ENCODE measurements around the gene QPCTL. TPM values are rescaled to one million over a fixed set of nuclear protein-coding genes. Genes with fewer than 3 reads are reported as not detected.
A peak's percentile ranks its signal among the peaks of the same experiment; 100 is the strongest.
"Not testable (repeated sequence)": the region's sequence is repeated elsewhere in the genome, so short reads cannot be mapped to it uniquely, and the experiment has no call there.

The QPCTL gene
- total RNA-seq, 1 donor from 2014 or later = 10.9 TPM

- ATAC-seq = no peak
- no peak for DNase-seq (ENCODE audit: low spot score)
- intact Hi-C loops (cut with DNase I) = no loop called here
These were observed 20.2 kb downstream of the QPCTL start for GRCh38 chr19:45712699-45713067.

- DNase-seq (ENCODE audit: low spot score) (no peak), ATAC-seq (no peak)
- intact Hi-C loops (cut with DNase I) = no loop called here
These were observed 20.7 kb downstream of the QPCTL start for GRCh38 chr19:45713141-45713540.

- intact Hi-C loops (cut with DNase I) = no loop called here
- DNase-seq (ENCODE audit: low spot score) = no peak
- no peak for ATAC-seq
These were observed 22.7 kb downstream of the QPCTL start for GRCh38 chr19:45715139-45715538.

- no peak for ATAC-seq
- DNase-seq (ENCODE audit: low spot score) = no peak
- intact Hi-C loops (cut with DNase I) = no loop called here
These were observed 24.1 kb downstream of the QPCTL start for GRCh38 chr19:45716359-45717130.

- intact Hi-C loops (cut with DNase I) = no loop called here
- ATAC-seq = peak; percentile 98
- DNase-seq (ENCODE audit: low spot score) = peak; percentile 99
These were observed 24.9 kb downstream of the QPCTL start for GRCh38 chr19:45717131-45717982.

- peak; percentile 67 for DNase-seq (ENCODE audit: low spot score)
- intact Hi-C loops (cut with DNase I) = no loop called here
- ATAC-seq = peak; percentile 0
These were observed 25.7 kb downstream of the QPCTL start for GRCh38 chr19:45717983-45718650.

- DNase-seq (ENCODE audit: low spot score); intact Hi-C loops (cut with DNase I); ATAC-seq: not testable (repeated sequence)
These were observed 27.6 kb downstream of the QPCTL start for GRCh38 chr19:45720065-45720464.

- ATAC-seq; intact Hi-C loops (cut with DNase I); DNase-seq (ENCODE audit: low spot score): not testable (repeated sequence)
These were observed 36.2 kb downstream of the QPCTL start for GRCh38 chr19:45728683-45729082.

GRCh38 chr19:45729800-45730290 is 37.4 kb downstream of the QPCTL start:
- ATAC-seq (no peak), DNase-seq (ENCODE audit: low spot score) (no peak)
- intact Hi-C loops (cut with DNase I) = no loop called here

GRCh38 chr19:45730368-45731288 is 38.2 kb downstream of the QPCTL start, which contains the start of gene FBXO46:
Gene FBXO46, minus strand, starts transcription at chr19:45730896. Its CDS starts 17,401 bp downstream, at chr19:45713495.
- ATAC-seq (peak; percentile 99), DNase-seq (ENCODE audit: low spot score) (peak; percentile 97)
- intact Hi-C loops (cut with DNase I) = no loop called here

- intact Hi-C loops (cut with DNase I) = no loop called here
- DNase-seq (ENCODE audit: low spot score) (no peak), ATAC-seq (no peak)
These were observed 40.8 kb downstream of the QPCTL start, which contains the start of gene MEIOSIN for GRCh38 chr19:45733160-45733810. Gene MEIOSIN, plus strand, starts transcription at chr19:45733439. Its CDS starts 1,938 bp downstream, at chr19:45735377.

- DNase-seq (ENCODE audit: low spot score) = no peak
- ATAC-seq = no peak
- intact Hi-C loops (cut with DNase I) = no loop called here
These were observed 47.3 kb downstream of the QPCTL start for GRCh38 chr19:45739498-45740439.

GRCh38 chr19:45742969-45743368 is 50.5 kb downstream of the QPCTL start:
- intact Hi-C loops (cut with DNase I) = no loop called here
- ATAC-seq (no peak), DNase-seq (ENCODE audit: low spot score) (no peak)

- no peak for ATAC-seq
- no peak for DNase-seq (ENCODE audit: low spot score)
- intact Hi-C loops (cut with DNase I) = no loop called here
These were observed 53.1 kb downstream of the QPCTL start for GRCh38 chr19:45745606-45746005.

- intact Hi-C loops (cut with DNase I) = no loop called here
- DNase-seq (ENCODE audit: low spot score) (no peak), ATAC-seq (no peak)
These were observed 54.4 kb downstream of the QPCTL start for GRCh38 chr19:45746866-45747265.

- ATAC-seq (no peak), DNase-seq (ENCODE audit: low spot score) (no peak)
- intact Hi-C loops (cut with DNase I) = no loop called here
These were observed 55.0 kb downstream of the QPCTL start for GRCh38 chr19:45747513-45747912.

- intact Hi-C loops (cut with DNase I); DNase-seq (ENCODE audit: low spot score); ATAC-seq: not testable (repeated sequence)
These were observed 59.0 kb downstream of the QPCTL start for GRCh38 chr19:45751483-45751882.

Data from sciatic nerve (tissue), 2 donors.